DMS153 treated with DMSO at 0.1 percent for 48 hours (cell line): ENCODE data around the gene POLR2E.
"Not testable (repeated sequence)": the region's sequence is repeated elsewhere in the genome, so short reads cannot be mapped to it uniquely, and the experiment has no call there.

ENCODE experiments used
- DNase-seq: peaks from one replicate; lab custom pipeline; 2025; ENCODE audit not compliant: unreplicated experiment; lab: John Stamatoyannopoulos, UW

The POLR2E gene

GRCh38 chr19:1094978-1095701 is at the start of gene POLR2E:
Gene POLR2E (minus strand): TSS chr19:1095375. CDS start chr19:1095315, 60 bp downstream.
- DNase-seq, result peak; percentile 33

- DNase-seq, result no peak
These were observed 49.6 kb upstream of the POLR2E start for GRCh38 chr19:1144741-1145140.

GRCh38 chr19:1143828-1144399 is 48.7 kb upstream of the POLR2E start:
- no peak for DNase-seq

- DNase-seq, result no peak
These were observed 46.8 kb upstream of the POLR2E start for GRCh38 chr19:1141944-1142343.

GRCh38 chr19:1140272-1141027 is 45.3 kb upstream of the POLR2E start:
- no peak for DNase-seq

- no peak for DNase-seq
These were observed 44.0 kb upstream of the POLR2E start for GRCh38 chr19:1139126-1139525.

- DNase-seq, result no peak
These were observed 42.9 kb upstream of the POLR2E start for GRCh38 chr19:1138121-1138520.

GRCh38 chr19:1136621-1137317 is 41.6 kb upstream of the POLR2E start:
- no peak for DNase-seq

- no peak for DNase-seq
These were observed 41.0 kb upstream of the POLR2E start for GRCh38 chr19:1136201-1136600.

- no peak for DNase-seq
These were observed 40.3 kb upstream of the POLR2E start for GRCh38 chr19:1135454-1135853.

GRCh38 chr19:1134431-1134830 is 39.3 kb upstream of the POLR2E start:
- DNase-seq, result no peak

- DNase-seq, result no peak
These were observed 38.3 kb upstream of the POLR2E start for GRCh38 chr19:1133471-1133929.

GRCh38 chr19:1132552-1133383 is 37.6 kb upstream of the POLR2E start:
- DNase-seq, result no peak

- no peak for DNase-seq
These were observed 36.8 kb upstream of the POLR2E start for GRCh38 chr19:1131718-1132551.

- no peak for DNase-seq
These were observed 35.9 kb upstream of the POLR2E start for GRCh38 chr19:1130771-1131717.

- no peak for DNase-seq
These were observed 34.4 kb upstream of the POLR2E start for GRCh38 chr19:1129535-1129934.

- DNase-seq, result not testable (repeated sequence)
These were observed 33.9 kb upstream of the POLR2E start for GRCh38 chr19:1129084-1129483.

GRCh38 chr19:1128106-1128505 is 32.9 kb upstream of the POLR2E start:
- DNase-seq, result no peak
